HG03558 (cell line): Measurements from ENCODE around the gene SDSL.

ENCODE experiments used
- ATAC-seq: cut with Tn5 transposase; IDR thresholded peaks from one replicate; pipeline ENCODE4 v1.9.1; 2021; ENCODE audit warnings: moderate number of reproducible peaks; ENCODE audit not compliant: unreplicated experiment; ENCODE audit errors: extremely low read depth

Gene SDSL

GRCh38 chr12:113466454-113467141 lies 44.4 kb downstream of the SDSL start:
- ATAC-seq, result no peak

- no peak for ATAC-seq
Observed at GRCh38 chr12:113467142-113467501, 44.9 kb downstream of the SDSL start.

GRCh38 chr12:113467502-113468364 lies 45.6 kb downstream of the SDSL start:
- ATAC-seq, result no peak

GRCh38 chr12:113468365-113469223 lies 46.4 kb downstream of the SDSL start:
- no peak for ATAC-seq

GRCh38 chr12:113469224-113469948 lies 47.2 kb downstream of the SDSL start:
- no peak for ATAC-seq

GRCh38 chr12:113469949-113470743 lies 48.0 kb downstream of the SDSL start:
- ATAC-seq, result no peak

- no peak for ATAC-seq
Observed at GRCh38 chr12:113470871-113471618, 48.9 kb downstream of the SDSL start.

- ATAC-seq, result no peak
Observed at GRCh38 chr12:113471619-113472171, 49.5 kb downstream of the SDSL start, which contains the start of gene LHX5. TSS of gene LHX5 (minus strand) at chr12:113471871. CDS start at chr12:113471498, 373 bp downstream.

- ATAC-seq, result no peak
Observed at GRCh38 chr12:113472191-113473121, 50.3 kb downstream of the SDSL start.

- no peak for ATAC-seq
Observed at GRCh38 chr12:113473400-113473799, 51.2 kb downstream of the SDSL start.

- no peak for ATAC-seq
Observed at GRCh38 chr12:113473942-113474341, 51.8 kb downstream of the SDSL start.

GRCh38 chr12:113474635-113475436 lies 52.7 kb downstream of the SDSL start:
- ATAC-seq, result no peak

- ATAC-seq, result no peak
Observed at GRCh38 chr12:113475451-113476175, 53.4 kb downstream of the SDSL start.

- no peak for ATAC-seq
Observed at GRCh38 chr12:113476176-113476986, 54.2 kb downstream of the SDSL start.
